NCI-H146 (cell line): ENCODE measurements around the gene PRSS38.

Source experiments
- DNase-seq: peaks from one replicate; lab custom pipeline; 2025; lab: John Stamatoyannopoulos, UW

Gene PRSS38

DNA sequence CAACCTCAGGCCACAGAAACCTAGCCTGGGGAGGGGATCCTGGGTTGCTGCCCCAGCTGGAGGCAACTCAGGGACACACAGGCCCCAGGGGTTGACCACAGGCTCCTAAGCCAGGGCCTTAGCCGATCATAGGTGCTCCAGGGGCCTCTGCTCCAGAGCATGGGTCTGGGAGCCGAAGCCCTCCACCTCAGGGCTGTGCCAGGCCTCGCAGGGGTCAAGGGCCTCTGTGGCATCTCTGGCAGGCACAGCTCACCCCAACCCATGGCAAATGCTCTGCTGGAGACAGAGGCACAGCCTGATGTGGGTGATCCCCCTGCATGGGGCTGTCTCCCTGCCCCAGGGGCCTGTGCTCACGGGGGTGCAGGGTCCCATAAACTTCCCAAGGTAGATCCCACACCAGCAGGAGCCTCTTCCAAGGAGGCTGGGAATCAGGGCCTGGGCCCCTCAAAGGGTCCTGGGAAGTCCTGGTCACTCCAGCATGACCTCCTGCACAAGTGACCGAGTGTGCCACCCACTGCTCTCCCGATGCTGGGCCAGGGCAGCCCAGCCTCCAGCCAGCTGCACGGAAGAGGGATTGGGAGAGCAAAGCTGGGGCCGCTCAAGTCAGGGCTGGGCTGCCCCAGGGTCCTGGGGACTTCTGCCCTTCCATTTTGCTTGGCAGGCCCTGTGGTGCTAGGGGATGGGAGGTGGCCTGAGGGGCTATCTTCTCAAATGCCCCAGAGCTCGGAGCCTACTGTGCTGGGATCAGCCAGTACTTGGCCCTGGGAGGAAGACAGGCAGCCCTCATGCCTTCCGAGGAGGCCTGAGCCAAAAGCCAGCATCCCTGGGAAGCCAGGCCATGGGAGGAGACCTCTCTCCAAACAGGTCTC, 22.2 kb upstream of the PRSS38 start:
- DNase-seq = no peak

DNA sequence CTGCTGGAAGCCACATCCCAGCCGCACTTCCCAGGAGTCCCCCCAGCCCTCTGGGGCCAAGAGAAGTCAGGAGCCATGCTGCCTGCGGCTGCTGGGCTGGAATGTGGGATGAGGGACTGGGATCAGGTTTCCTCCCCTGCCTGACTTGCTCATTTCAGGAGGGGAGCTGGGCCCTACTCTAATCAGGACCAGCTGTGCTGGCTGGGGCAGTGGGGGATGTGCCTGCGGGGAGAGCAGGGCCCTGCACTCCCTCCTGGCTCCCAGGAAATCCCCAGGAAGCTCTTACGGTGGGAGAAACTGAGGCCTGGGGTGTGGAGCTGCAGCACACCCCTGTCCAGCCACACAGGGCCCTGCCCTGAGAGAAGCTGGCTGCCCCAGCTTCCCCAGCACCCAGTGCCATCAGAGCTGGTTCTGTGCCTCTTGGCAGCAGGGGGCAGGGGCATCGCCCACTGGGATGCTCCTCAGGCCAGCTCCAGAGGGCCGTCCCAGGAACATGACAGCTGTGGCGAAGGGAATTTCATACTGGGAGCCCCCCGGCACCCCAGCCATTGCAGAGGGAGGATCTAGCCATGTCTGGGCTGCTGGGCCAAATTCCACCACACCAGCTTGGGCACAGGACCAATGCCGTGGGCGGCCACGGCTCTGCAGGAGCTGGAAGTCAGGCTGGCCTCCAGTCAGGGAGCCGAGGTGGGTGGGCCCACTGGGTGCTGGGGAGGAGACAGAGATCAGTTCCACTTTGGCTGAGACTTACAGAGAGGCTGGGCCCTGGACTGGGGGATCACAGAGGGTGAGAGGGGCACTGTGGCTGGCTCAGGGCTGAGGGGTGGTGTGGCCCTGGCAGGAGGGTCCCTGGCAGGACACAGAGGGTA, 21.3 kb upstream of the PRSS38 start:
- DNase-seq = peak; percentile 42

DNA sequence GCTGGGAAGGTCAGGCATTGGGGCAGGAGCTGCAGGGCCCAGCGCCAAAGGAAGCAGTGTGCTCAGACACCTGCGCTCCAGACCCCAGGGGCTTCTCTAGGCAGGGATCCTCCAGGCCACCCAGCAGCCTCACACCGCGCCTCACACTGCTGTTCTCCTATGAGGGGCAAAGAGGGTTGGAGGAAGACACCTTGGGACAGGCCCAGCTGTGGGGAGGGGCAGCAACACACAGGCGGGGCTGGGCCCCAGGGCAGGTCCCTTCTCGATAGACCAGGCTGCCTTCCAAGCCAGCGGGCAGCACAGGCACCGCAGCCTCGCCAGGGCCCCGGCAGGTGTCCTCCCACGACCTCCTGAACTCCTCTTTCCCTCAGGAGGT, 20.7 kb upstream of the PRSS38 start:
- no peak for DNase-seq

DNA sequence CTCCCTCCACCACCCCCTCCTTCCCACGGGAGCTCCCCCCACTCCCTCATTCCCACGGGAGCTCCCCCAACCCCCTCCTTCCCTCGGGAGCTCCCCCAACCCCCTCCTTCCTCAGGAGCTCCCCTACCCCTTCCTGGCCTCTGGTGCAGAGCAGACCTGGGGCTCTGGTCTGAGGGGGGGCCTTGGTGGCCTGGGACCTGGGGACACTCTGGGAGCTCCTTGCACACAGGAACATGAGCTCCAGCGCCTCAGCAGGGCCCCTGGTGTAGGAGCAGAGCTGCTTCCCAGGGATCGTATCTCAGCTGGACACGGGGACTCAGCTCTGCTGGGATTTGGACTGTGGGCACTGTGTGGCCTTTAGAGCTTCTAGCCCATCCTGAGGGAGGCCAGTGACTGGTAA, 19.7 kb upstream of the PRSS38 start:
- DNase-seq = no peak

DNA sequence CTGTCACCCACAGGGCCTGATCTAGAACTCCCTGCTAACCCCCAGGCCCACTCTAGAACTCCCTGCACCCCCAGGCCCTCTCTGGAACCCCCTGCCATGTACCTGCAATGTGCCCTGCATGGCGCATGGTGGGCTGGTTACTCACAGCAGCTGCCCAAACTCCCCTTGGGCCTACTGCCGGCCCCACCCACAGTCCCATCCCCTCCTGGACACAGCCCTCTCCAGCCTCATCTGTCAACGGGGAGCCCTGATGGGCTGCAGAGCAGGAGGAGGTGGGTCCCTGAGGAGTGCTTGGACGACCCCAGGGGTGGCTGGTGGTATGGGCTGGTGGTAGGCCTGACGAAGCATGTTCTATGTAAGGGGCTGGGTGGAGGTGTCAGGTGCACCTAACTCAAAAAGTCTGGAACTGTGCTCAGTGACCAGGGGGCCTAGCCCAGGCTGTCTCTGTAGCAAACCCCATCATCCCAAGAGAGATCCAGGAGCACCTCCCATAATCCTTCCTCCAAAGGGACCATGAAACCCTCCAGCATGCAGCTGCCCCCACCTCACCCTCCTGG, 19.0 kb upstream of the PRSS38 start:
- DNase-seq = no peak

DNA sequence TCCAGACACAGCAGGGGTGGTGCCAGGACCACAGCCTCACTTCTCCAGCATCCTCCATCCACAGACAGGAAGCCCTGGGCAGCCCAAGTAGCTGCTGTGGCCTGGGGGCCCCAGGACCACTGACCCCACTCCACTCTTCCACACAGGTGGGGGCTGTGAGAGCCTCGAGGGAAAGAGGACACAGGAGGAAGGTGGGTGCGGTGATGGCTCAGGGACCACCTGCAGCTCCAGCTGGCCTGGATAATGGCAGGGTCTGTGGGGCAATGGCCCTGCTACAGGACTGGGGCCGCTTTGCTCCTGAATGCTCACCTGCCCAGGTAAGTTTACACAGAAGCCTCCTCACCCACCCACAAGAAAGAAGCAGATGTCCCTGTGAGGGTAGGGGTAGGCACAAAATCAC, 18.3 kb upstream of the PRSS38 start:
- DNase-seq = peak; percentile 61

DNA sequence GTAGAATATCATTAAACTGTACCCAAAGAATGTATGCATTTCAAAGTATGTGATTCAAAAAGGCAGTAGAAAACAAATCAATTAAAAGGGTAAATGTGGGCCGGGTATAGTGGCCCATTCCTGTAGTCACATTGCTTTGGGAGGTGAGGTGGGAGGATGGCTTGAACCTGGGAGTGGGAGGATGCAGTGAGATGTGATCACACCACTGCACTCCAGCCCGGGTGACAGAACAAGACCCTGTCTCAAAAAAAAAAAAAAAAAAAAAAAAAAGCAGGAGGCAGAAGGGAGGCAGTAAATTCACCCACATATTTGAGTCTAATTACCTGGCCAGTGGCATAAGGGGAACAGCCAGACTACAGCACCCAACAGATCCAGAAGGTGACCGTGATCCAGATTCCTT, 17.9 kb upstream of the PRSS38 start:
- no peak for DNase-seq

DNA sequence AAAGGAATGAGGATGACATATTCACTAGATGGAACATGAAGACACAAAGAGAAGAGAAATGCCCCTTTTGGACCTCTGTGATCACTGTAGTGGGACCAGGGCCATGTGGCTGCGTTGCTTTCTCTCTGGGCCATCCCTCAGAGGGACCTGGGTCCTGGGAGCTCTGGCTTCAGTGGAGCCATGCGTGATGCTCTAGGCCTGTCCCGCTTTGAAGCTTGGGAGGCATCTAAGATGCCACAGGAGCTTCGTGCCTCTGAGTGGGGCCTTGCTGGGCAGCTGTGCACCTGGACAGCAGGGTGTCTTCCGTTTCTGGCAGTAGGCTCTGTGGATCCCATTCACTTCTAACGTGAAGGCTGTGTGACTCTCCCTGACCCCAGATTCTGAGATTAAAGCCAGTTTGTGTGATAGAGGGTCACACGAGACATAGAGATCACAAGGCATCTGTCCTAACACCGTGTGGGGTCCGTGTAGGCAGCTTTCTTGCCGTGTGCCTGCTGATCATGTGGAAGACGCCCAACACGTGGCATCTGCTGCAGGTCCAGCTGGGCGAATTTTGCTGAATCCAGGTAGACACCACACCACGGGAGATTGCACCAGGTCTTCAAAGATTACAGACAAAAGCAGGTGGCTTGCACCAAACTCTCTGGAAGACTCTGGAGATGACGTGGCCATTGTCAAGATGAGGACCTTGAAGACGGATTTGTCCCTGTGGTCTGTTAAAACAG, 17.2 kb upstream of the PRSS38 start:
- peak; percentile 20 for DNase-seq

DNA sequence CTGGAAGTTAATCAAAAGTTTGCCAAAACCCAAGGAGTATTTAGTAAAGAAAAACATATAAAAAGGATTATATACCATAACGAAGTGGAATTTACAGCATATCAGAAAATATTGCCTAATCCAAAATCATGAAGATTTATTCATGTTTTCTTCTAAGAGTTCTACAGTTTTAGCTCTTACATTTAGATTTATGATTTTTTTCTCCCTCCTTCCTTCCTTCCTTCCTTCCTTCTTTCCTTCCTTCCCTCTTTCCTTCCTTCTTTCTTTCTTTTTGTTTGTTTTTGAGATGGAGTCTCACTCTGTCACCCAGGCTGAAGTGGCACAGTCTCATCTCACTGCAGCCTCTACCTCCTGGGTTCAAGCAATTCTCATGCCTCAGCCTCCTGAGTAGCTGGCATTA, 15.7 kb upstream of the PRSS38 start:
- DNase-seq = no peak

DNA sequence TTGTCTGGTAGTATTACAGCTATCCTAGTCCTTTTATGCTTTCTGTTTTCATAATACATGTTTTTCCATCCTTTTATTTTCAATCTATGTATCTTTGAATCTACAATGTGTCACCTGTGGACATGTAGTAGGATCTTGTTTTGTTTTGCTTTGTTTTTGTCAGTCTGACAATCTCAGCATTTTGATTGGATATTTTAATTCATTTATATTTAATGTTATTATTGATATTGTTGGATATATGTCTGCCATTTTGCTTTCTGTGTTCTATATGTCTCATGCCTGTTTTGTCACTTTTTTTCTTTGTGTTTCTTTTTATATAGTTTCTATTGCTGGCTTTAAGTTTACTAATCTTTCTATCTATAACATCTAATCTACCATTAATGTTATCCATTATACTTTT, 11.5 kb upstream of the PRSS38 start:
- no peak for DNase-seq

DNA sequence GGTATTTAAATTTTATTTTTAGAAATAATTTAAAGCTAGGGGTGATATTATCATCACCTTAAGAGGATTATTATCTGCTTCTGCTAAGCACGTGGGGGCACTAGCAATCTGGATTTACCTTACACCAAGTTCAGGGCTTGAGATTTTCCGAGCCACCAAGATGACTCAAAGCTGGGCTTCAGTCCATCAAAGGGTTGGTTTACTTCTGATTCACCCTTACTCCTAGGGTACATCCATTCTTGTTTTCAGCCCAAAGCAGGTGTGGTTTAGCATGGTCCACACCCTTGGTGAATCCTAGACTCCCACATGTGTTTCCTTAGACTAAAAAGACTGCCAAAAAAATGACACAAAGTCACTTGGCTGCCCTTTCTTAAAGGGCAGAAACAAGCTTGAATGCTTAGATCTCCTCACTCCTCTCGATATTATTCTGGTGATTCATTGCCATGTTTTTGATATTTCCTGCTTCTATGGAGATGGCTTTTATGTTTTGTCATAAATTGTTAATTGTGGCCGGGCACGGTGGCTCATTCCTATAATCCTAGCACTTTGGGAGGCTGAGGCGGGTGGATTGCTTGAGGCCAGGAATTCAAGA, 9.8 kb upstream of the PRSS38 start:
- DNase-seq = no peak

DNA sequence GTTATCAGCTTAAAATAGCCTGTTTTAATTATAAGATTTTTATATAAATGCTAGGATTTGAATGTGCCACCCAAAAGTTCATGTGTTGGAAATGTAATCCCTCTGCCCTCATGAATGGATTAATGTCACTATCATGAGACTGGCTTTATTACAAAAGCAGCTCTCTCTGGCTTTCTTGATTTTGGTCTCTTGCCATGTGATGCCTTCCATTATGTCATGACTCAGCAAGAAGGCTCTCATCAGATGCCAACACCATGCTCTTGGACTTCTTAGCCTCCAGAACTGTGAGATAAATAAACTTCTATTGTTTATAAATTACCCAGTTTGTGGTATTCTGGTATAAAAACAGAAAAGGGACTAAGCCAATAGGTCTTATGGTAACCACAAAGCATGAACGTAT, 6.9 kb upstream of the PRSS38 start:
- DNase-seq = no peak

DNA sequence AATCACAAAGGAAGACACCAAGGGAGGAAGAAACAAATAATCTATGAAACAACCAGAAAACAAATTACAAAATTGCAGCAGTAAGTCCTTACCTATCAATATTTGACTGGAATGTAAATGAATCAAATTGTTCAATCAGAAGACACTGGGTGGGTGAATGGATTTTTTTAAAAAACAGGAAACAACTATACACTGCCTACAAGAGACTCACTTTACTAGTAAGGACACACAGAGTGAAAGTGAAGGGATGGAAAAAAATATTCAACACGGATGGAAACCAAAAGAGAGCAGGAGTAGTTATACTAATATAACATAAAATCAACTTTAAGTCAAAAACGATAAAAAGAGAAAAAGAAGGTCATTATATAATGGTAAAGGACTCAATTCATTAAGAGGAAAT, 6.4 kb upstream of the PRSS38 start:
- no peak for DNase-seq

DNA sequence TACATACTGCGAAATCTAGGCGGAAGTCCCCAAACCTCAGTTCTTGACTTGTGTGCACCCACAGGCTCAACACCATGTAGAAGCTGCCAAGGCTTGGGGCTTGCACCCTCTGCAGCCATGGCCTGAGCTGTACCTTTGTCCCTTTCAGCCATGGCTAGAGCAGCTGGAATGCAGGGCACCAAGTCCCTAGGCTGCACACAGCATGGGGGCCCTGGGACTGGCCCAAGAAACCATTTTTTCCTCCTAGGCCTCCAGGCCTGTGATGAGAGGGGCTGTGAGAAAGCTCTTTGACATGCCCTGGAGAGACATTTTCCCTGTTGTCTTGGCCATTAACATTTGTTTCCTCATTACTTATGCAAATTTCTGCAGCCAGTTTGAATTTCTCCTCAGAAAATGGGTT, 1.5 kb upstream of the PRSS38 start:
- DNase-seq = no peak

DNA sequence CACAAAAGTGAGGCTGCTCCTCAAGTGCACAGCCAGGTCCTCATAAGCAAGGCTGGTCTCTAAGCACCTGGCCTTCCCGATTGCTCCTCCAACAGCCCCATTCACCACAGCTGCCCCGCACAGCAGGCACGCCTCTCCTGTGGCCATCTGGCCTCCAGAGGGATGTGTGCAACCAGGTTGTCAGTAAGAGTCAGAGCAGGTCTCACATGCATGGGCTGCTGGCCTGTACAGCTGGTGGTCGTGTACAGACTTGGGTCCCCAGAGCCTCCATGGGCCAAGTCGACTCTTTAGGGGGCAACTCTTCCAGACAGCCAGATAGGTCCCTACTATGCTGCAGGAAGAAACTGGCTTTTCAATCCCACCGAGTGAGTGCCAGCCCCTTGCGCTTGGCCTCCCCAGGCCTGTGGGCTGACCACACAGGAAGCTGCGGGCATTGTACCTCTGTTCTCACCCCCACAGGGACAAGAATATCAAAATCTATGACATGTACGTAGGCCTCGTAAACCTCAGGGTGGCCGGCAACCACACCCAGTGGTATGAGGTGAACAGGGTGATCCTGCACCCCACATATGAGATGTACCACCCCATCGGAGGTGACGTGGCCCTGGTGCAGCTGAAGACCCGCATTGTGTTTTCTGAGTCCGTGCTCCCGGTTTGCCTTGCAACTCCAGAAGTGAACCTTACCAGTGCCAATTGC, 1.4 kb downstream of the PRSS38 start:
- DNase-seq = no peak

DNA sequence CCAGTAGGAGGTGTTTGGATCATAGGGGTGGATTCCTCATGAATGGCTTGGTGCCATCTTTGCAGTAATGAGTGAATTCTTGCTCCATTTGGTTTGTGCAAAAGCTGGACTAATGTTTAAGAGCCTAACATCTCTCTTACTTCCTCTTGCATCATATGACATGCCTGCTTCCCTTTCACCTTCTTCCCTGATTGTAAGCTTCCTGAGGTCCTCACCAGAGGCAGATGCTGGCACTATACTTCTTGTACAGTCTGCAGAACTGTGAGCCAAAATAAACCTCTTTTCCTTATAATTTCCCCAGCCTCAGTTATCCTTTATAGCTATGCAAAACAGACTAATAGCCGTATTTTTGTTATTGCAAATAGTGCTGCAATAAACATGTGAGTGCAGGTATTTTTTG, 8.1 kb downstream of the PRSS38 start:
- no peak for DNase-seq

DNA sequence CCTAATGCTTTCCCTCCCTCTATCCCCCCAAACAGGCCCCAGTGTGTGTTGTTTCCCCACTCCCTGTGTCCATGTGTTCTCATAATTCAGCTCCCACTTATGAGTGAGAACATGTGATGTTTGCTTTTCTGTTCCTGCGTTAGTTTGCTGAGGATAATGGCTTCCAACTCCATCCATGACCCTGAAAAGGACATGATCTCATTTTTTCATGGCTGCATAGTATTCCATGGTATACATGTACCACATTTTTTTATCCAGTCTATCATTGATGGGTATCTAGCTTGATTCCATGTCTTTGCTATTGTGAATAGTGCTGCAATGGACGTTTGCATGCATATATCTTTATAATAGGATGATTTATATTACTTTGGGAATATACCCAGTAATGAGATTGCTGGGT, 8.7 kb downstream of the PRSS38 start:
- DNase-seq = no peak

DNA sequence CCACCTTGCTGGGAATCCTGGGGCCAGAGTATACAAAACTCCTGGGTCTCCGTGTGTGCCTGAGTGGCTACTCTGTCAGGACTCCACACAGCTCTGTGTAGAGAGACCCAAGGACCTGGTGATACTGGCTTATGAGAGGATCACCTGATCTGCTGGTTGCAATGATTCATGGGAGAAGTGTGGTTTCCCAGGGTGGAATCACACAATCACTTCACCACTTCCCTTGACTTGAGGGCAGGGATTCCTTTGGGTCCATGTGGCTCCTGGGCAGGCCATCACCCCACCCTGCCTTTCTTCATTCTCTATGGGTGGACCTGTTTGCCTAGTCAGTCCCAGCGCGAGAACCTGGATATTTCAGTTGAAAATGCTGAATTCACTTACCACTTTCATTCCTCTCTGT, 13.3 kb downstream of the PRSS38 start:
- no peak for DNase-seq

DNA sequence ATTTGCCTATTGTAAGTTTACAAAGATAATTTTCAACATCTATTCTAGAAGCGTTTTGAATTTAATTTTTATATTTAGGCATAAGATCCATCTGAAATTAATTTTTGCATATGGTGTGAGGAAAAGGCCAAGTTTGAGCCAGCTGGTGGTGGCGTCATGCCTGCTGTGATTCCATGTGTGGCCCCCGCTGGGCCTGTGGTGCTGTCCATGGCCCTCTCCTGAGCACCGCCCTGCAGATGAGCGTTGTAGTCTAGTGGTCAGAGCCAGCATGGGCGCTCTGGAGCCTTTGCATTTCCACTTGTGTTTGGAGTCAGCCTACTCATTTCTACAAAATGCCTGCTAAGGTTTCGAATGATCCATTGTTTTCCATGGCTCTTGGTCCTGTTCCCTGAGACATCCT, 22.7 kb downstream of the PRSS38 start:
- no peak for DNase-seq

DNA sequence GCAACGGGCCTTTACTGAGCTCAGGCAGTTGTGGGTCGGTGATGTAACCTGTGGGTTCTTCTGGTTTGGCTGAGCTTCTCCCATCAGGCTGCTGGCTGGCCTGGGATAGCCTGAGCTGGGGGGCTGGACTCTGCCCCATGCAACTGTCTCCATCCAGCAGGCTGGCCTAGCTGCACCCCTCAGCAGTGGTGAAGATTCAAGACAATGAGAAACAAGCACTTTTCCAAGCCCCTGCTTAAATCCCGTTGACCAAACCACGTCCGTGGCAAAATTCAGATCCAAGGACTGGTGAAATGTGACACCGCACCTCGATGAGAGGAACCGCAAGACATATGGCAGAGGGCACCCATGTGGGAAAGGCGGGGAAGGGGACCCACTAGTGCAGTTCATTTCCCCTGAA, 25.6 kb downstream of the PRSS38 start:
- DNase-seq = no peak
